Endothelial cell of umbilical vein (primary cell): Measurements from ENCODE around the gene FIBCD1.

Experiments
- CTCF ChIP-seq, 2 donors: IDR thresholded peaks; 1 replicate in 1 of 2; 2 replicates in 1 of 2; pipeline ENCODE4 v1.5.1; 2011; ENCODE audit warnings: low read length in 2 of 2, mild to moderate bottlenecking in 2 of 2, moderate library complexity in 2 of 2, control low read depth in 1 of 2, inconsistent platforms in 1 of 2, low read depth in 1 of 2; ENCODE audit not compliant: insufficient read depth in 1 of 2; ENCODE audit errors: extremely low read depth in 1 of 2
- MYC ChIP-seq: IDR thresholded peaks from one replicate; pipeline ENCODE4 v1.6.1; 2011; ENCODE audit warnings: mild to moderate bottlenecking, low read depth, low read length
- POLR2A ChIP-seq: IDR thresholded peaks from 2 replicates; pipeline ENCODE4 v1.6.1; 2012; ENCODE audit warnings: low read depth, mild to moderate bottlenecking, control low read depth, low read length

GRCh38 chr9:130892477-130893304 lies 46.4 kb downstream of the FIBCD1 start:
- TF ChIP-seq MYC: no peak
- TF ChIP-seq CTCF (IDR thresholded peaks at IDR 0.05; ENCODE audit: extremely low read depth in 1 of 2, insufficient read depth in 1 of 2, low read depth in 1 of 2, low read length in 2 of 2): no peak
- no peak for TF ChIP-seq POLR2A
